Bronchial epithelial cell (primary cell): ENCODE data around the gene NNAT. TPM values are rescaled to one million over a fixed set of nuclear protein-coding genes. Genes with fewer than 3 reads are reported as not detected.

Experiments used
- DNase-seq: peaks from one replicate; pipeline ENCODE4 v3.0.0-alpha.2; 2010; ENCODE audit warnings: low read depth
- FAIRE-seq: peaks from 2 replicates; lab custom pipeline; 2011; peaks lifted over from hg19 to GRCh38; lab: Jason Lieb, UNC
- H3K27me3 ChIP-seq: 2 replicates; pipeline ENCODE4 v1.5.1; 2011; ENCODE audit warnings: low read length; ENCODE audit not compliant: control insufficient read depth, insufficient read depth
- H3K36me3 ChIP-seq: 2 replicates; pipeline ENCODE4 v1.5.1; 2011; ENCODE audit warnings: low read length; ENCODE audit not compliant: control insufficient read depth, insufficient read depth
- H3K4me3 ChIP-seq: 2 replicates; pipeline ENCODE4 v1.5.1; 2011; ENCODE audit warnings: mild to moderate bottlenecking, low read depth, low read length, control low read depth
- CTCF ChIP-seq: IDR thresholded peaks from 2 replicates; pipeline ENCODE4 v1.5.1; 2011; ENCODE audit warnings: mild to moderate bottlenecking, moderate library complexity, low read length, control low read depth, inconsistent platforms; ENCODE audit not compliant: insufficient read depth, severe bottlenecking
- total RNA-seq: library from RNA; depleted of rRNA; stranded (reverse); fragments of >200 nt; gene quantifications from 2 replicates; pipeline ENCODE4 v1.2.1, GENCODE V29; 2014

The NNAT gene
- total RNA-seq, 1 donor from 2014 or later, result not detected

GRCh38 chr20:37567331-37567665, 46.2 kb downstream of the NNAT start:
- Histone ChIP-seq H3K27me3 (no peaks in the 10 kb centered on the region), H3K4me3 (no peak overlapping the region), H3K36me3 (no peaks in the 10 kb centered on the region)
- no peak for FAIRE-seq
- DNase-seq, result no peak
- TF ChIP-seq CTCF, result no peak

GRCh38 chr20:37567671-37568588, 46.9 kb downstream of the NNAT start:
- DNase-seq (no peak), FAIRE-seq (no peak)
- H3K27me3 ChIP-seq, result no peaks in the 10 kb centered on the region

GRCh38 chr20:37570419-37570818, 49.4 kb downstream of the NNAT start:
- FAIRE-seq (no peak), DNase-seq (no peak)
- TF ChIP-seq CTCF, result no peak
- Histone ChIP-seq H3K4me3 (no peak overlapping the region), H3K27me3 (no peaks in the 10 kb centered on the region), H3K36me3 (no peaks in the 10 kb centered on the region)

More at GRCh38 chr20:37567671-37568588, 46.9 kb downstream of the NNAT start:
- no peak overlapping the region for H3K4me3 ChIP-seq
- TF ChIP-seq CTCF, result no peak
- H3K36me3 ChIP-seq, result no peaks in the 10 kb centered on the region

- no peak for TF ChIP-seq CTCF
- FAIRE-seq (no peak), DNase-seq (no peak)
- H3K36me3 ChIP-seq, result no peaks in the 10 kb centered on the region
- peaks cover 3% of the 10 kb centered on the region for H3K27me3 ChIP-seq
- H3K4me3 ChIP-seq, result no peak overlapping the region
Observed at GRCh38 chr20:37571033-37571432, 50.0 kb downstream of the NNAT start.

Other genes with a start within 250 kb of the NNAT start
- 14.8 and 21.1 TPM in 2 replicates for gene MANBAL, start 231.6 kb upstream of the NNAT start, total RNA-seq
- gene SRC, start 175.1 kb upstream of the NNAT start, total RNA-seq, result 16.6 and 18.2 TPM in 2 replicates
- gene BLCAP, start 6.6 kb downstream of the NNAT start, total RNA-seq, result 51.1 and 75.3 TPM in 2 replicates
- 27.1 and 30.0 TPM in 2 replicates for gene CTNNBL1, start 172.8 kb downstream of the NNAT start, total RNA-seq